ENCODE results near the gene KLHL26.

- TF ChIP-seq EZH2 (optimal IDR thresholded peaks at IDR 0.05; ENCODE audit: low read depth, low read length) (no peak), CTCF (IDR thresholded peaks at IDR 0.05; ENCODE audit: low read length) (no peak)
Observed at GRCh38 chr19:18696023-18696422, 59.2 kb downstream of the KLHL26 start.

Measured in MM.1S (cell line).